ENCODE measurements around the gene NBEAL2. TPM values are rescaled to one million over a fixed set of nuclear protein-coding genes. Genes with fewer than 3 reads are reported as not detected.

NBEAL2 gene
- total and polyA plus RNA-seq, 5 experiments from 2014 or later: 0.89 to 46.0 (median 2.8) TPM

DNA sequence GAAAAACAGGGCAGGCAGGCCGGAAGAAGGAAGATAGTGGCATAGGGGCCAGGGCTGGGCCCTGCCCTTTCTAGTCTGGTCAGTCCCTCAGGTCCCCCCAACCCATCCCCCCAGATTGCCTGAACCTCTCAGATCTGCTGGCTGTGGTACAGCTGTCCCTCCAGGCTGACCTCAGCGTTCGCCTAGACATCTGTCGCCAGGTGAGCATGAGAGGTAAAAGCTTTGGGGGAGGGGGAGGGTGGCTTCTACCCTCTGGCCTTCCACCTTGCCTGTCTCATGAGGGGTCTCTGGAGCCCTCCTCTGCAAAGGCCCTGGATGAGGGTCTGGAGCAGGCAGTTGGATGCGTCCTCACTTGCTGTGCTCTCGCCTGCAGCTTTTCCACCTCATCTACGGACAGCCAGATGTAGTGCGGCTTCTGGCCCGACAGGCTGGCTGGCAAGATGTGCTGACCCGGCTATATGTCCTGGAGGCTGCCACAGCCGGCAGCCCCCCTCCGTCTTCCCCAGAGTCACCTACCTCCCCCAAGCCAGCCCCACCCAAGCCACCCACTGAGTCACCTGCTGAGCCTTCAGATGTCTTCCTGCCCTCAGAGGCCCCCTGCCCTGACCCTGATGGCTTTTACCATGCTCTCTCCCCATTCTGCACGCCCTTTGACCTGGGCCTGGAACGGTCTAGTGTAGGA is 20.2 kb downstream of the NBEAL2 start:
- POLR2A ChIA-PET: interaction anchor here (0.5 to 0.9 kb wide), 2 partner anchors 9 to 43 kb away, joined by 3 read pairs; no protein-coding TSS in a partner anchor
- H3K36me3 Mint-ChIP-seq: peaks cover 0 to 16% (median 1%) of the 10 kb centered on the region in 3 donors
- no peak overlapping the region for H3K27ac Mint-ChIP-seq
- no peaks in the 10 kb centered on the region for H3K27me3 Mint-ChIP-seq
- DNase-seq: no peak
- no peaks in the 10 kb centered on the region for H3K9me3 Mint-ChIP-seq
- peaks cover 15 to 23% (median 19%) of the 10 kb centered on the region in 4 donors for H3K4me1 Mint-ChIP-seq
- no peak for ATAC-seq
- no peak overlapping the region for H3K4me3 Mint-ChIP-seq

- Mint-ChIP-seq H3K36me3 (peaks cover 0 to 18% (median 1%) of the 10 kb centered on the region in 3 donors), H3K9me3 (no peaks in the 10 kb centered on the region), H3K27ac (no peak overlapping the region), H3K27me3 (no peaks in the 10 kb centered on the region), H3K4me1 (peaks cover 15 to 23% (median 19%) of the 10 kb centered on the region in 4 donors), H3K4me3 (no peak overlapping the region)
- ATAC-seq (no peak), DNase-seq (no peak)
- POLR2A ChIA-PET: interaction anchor here (0.9 kb wide), 1 partner anchor 9 kb away, joined by 3 read pairs; no protein-coding TSS in a partner anchor
These were observed 20.8 kb downstream of the NBEAL2 start for GRCh38 chr3:47000198-47000815.

DNA sequence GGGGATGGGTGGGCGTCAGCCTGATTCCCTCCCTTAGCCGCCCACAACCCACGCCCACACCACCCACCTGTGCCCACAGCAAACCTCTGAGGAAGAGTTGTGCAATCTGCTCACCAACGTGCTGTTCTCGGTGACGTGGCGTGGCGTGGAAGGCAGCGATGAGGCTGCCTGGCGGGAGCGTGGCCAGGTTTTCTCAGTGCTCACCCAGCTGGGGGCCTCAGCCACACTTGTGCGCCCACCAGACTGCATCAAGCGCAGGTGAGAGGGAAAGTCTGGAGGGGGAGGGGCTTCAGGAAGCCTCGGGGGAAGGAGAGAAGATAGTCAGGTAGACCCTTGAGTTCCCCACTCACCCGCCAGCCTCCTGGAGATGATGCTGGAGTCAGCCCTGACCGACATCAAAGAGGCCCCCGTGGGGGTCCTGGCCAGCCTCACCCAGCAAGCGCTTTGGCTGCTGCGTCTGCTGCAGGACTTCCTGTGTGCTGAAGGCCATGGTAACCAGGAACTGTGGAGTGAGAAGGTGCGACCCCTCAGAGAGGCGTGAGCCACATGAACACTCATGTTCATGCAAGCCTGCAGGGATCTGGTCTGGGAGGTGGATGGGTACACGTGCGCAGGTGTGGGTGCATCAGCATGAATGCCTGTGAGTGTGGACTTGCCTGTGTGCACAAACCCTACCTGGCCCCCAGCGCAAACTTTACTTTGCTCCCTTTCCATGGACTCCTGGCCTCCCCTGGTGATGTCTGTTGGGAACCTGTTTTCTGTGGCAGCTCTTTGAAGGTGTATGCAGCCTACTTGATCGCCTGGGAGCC is 21.7 kb downstream of the NBEAL2 start:
- DNase-seq (peak in 1 of 10 donors; percentile 54), ATAC-seq (no peak)
- Mint-ChIP-seq H3K4me3 (no peak overlapping the region), H3K36me3 (peaks cover 0 to 22% (median 4%) of the 10 kb centered on the region in 3 donors), H3K27me3 (no peaks in the 10 kb centered on the region), H3K9me3 (no peaks in the 10 kb centered on the region), H3K27ac (peak overlapping the region in 1 of 10 donors; percentile 15), H3K4me1 (peaks cover 17 to 23% (median 19%) of the 10 kb centered on the region in 4 donors)
- POLR2A ChIA-PET: no interaction called here

- DNase-seq: peak in 1 of 10 donors; percentile 50
- no peaks in the 10 kb centered on the region for H3K27me3 Mint-ChIP-seq
- POLR2A ChIA-PET: no interaction called here
- H3K27ac Mint-ChIP-seq: no peak overlapping the region
- no peaks in the 10 kb centered on the region for H3K9me3 Mint-ChIP-seq
- H3K4me3 Mint-ChIP-seq: no peak overlapping the region
- no peak for ATAC-seq
- peaks cover 17 to 19% (median 18%) of the 10 kb centered on the region in 4 donors for H3K4me1 Mint-ChIP-seq
- peaks cover 0 to 25% (median 4%) of the 10 kb centered on the region in 3 donors for H3K36me3 Mint-ChIP-seq
These were observed 22.3 kb downstream of the NBEAL2 start for GRCh38 chr3:47001731-47002170.

DNA sequence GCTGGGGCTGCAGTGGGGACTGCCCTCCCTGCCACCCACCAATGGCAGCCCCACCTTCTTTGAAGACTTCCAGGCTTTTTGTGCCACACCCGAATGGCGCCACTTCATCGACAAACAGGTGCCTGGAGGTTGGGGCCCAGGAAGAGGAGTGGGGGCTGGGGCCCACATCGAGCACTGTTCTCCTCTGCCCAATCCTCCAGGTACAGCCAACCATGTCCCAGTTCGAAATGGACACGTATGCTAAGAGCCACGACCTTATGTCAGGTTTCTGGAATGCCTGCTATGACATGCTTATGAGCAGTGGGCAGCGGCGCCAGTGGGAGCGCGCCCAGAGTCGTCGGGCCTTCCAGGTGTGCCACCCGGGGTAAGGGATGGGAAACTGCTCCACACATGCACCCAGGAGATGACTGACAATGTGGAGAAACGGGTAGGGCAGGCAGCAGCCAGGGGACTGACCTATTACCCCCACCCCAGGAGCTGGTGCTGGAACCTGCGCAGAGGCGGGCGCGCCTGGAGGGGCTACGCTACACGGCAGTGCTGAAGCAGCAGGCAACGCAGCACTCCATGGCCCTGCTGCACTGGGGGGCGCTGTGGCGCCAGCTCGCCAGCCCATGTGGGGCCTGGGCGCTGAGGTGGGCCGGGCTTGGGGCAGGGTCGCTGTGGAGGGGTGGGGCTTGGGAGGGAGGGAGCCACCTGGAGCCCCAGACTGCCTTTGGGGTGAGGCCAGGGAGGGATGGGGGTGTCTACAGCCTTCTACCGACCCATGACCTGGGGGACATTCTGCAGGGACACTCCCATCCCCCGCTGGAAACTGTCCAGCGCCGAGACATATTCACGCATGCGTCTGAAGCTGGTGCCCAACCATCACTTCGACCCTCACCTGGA is 22.9 kb downstream of the NBEAL2 start:
- H3K4me1 Mint-ChIP-seq: peaks cover 11 to 13% (median 12%) of the 10 kb centered on the region in 4 donors
- peaks cover 0 to 25% (median 4%) of the 10 kb centered on the region in 3 donors for H3K36me3 Mint-ChIP-seq
- no peak for ATAC-seq
- DNase-seq: peak in 1 of 10 donors; percentile 54
- POLR2A ChIA-PET: interaction anchor here (0.6 kb wide), 1 partner anchor 19 kb away, joined by 4 read pairs; no protein-coding TSS in a partner anchor
- no peaks in the 10 kb centered on the region for H3K27me3 Mint-ChIP-seq
- no peaks in the 10 kb centered on the region for H3K9me3 Mint-ChIP-seq
- no peak overlapping the region for H3K4me3 Mint-ChIP-seq
- H3K27ac Mint-ChIP-seq: no peak overlapping the region

GRCh38 chr3:47003056-47003410 is 23.6 kb downstream of the NBEAL2 start:
- Mint-ChIP-seq H3K4me1 (peaks cover 5 to 9% (median 7%) of the 10 kb centered on the region in 4 donors), H3K27ac (no peak overlapping the region), H3K9me3 (no peaks in the 10 kb centered on the region), H3K36me3 (peaks cover 0 to 25% (median 4%) of the 10 kb centered on the region in 3 donors), H3K27me3 (no peaks in the 10 kb centered on the region), H3K4me3 (no peak overlapping the region)
- peak in 1 of 10 donors; percentile 44 for DNase-seq
- POLR2A ChIA-PET: interaction anchor here (0.6 kb wide), 1 partner anchor 20 kb away, joined by 4 read pairs; no protein-coding TSS in a partner anchor
- no peak for ATAC-seq

- POLR2A ChIA-PET: no interaction called here
- peak in 1 of 10 donors; percentile 55 for DNase-seq
- H3K27ac Mint-ChIP-seq: peak overlapping the region in 2 of 10 donors; percentile 28 to 48
- ATAC-seq: no peak
- peaks cover 0 to 4% (median 4%) of the 10 kb centered on the region in 4 donors for H3K4me1 Mint-ChIP-seq
- no peaks in the 10 kb centered on the region for H3K27me3 Mint-ChIP-seq
- no peaks in the 10 kb centered on the region for H3K9me3 Mint-ChIP-seq
- H3K36me3 Mint-ChIP-seq: peaks cover 0 to 25% (median 4%) of the 10 kb centered on the region in 3 donors
- H3K4me3 Mint-ChIP-seq: no peak overlapping the region
These were observed 24.2 kb downstream of the NBEAL2 start for GRCh38 chr3:47003461-47004368.

GRCh38 chr3:47004369-47005211 is 25.1 kb downstream of the NBEAL2 start:
- no peaks in the 10 kb centered on the region for H3K27me3 Mint-ChIP-seq
- H3K9me3 Mint-ChIP-seq: no peaks in the 10 kb centered on the region
- DNase-seq (peak in 1 of 10 donors; percentile 43), ATAC-seq (no peak)
- POLR2A ChIA-PET: interaction anchor here (1.1 to 1.2 kb wide), 2 partner anchors 13 to 17 kb away, joined by 3 to 4 read pairs; no protein-coding TSS in a partner anchor
- H3K4me3 Mint-ChIP-seq: no peak overlapping the region
- no peak overlapping the region for H3K27ac Mint-ChIP-seq
- H3K36me3 Mint-ChIP-seq: peaks cover 0 to 25% (median 4%) of the 10 kb centered on the region in 3 donors
- peaks cover 0 to 6% (median 4%) of the 10 kb centered on the region in 4 donors for H3K4me1 Mint-ChIP-seq

- peaks cover 4 to 12% (median 7%) of the 10 kb centered on the region in 4 donors for H3K4me1 Mint-ChIP-seq
- POLR2A ChIA-PET: interaction anchor here (0.8 to 1.2 kb wide), 4 partner anchors 10 to 18 kb away, joined by 3 to 4 read pairs (median 3); no protein-coding TSS in a partner anchor
- H3K9me3 Mint-ChIP-seq: no peaks in the 10 kb centered on the region
- H3K27me3 Mint-ChIP-seq: no peaks in the 10 kb centered on the region
- peaks cover 0 to 25% (median 4%) of the 10 kb centered on the region in 3 donors for H3K36me3 Mint-ChIP-seq
- peak overlapping the region in 1 of 10 donors; percentile 35 for H3K4me3 Mint-ChIP-seq
- DNase-seq (peak in 1 of 10 donors; percentile 55), ATAC-seq (no peak)
- H3K27ac Mint-ChIP-seq: peak overlapping the region in 7 of 10 donors; percentile 5 to 71 (median 31)
These were observed 26.0 kb downstream of the NBEAL2 start for GRCh38 chr3:47005212-47006144.

All from naive thymus-derived CD8-positive, alpha-beta T cell (primary cell).